ENCODE results near the gene RPRML. TPM values are rescaled to one million over a fixed set of nuclear protein-coding genes. Genes with fewer than 3 reads are reported as not detected.

The RPRML gene
- total and polyA plus RNA-seq, 11 donors, result 0.15 to 0.37 (median 0.27) TPM; not detected in 7

GRCh38 chr17:46929413-46929812, 49.6 kb downstream of the RPRML start:
- 51 to 59% (median 55%) methylated on average over 6 of the region's 6 CpGs for WGBS, 4 donors
- peaks cover 0 to 44% (median 24%) of the 10 kb centered on the region in 12 donors for H3K4me1 ChIP-seq
- H3K27me3 ChIP-seq, result no peaks in the 10 kb centered on the region
- no peak overlapping the region for H3K4me3 ChIP-seq
- H3K36me3 ChIP-seq, result peaks cover 4 to 57% (median 51%) of the 10 kb centered on the region in 9 donors
- intact Hi-C loops (cut with DNase I), result no loop called here
- peak in 3 of 4 donors; percentile 52 to 73 (median 58) for ATAC-seq
- H3K27ac ChIP-seq, result peak overlapping the region in 1 of 12 donors; percentile 9
- no peak for DNase-seq
- TF ChIP-seq POLR2A (IDR thresholded peaks at IDR 0.05) (no peak), CTCF (IDR thresholded peaks at IDR 0.05) (no peak)
- H3K9me3 ChIP-seq, result no peaks in the 10 kb centered on the region

- ATAC-seq, result peak in 2 of 4 donors; percentile 12 to 39
- intact Hi-C loops (cut with DNase I), result no loop called here
- peaks cover 0 to 51% (median 29%) of the 10 kb centered on the region in 12 donors for H3K4me1 ChIP-seq
- no peak for DNase-seq
- no peaks in the 10 kb centered on the region for H3K27me3 ChIP-seq
- no peak overlapping the region for H3K4me3 ChIP-seq
- TF ChIP-seq CTCF (IDR thresholded peaks at IDR 0.05), result no peak
- TF ChIP-seq POLR2A (IDR thresholded peaks at IDR 0.05), result no peak
- no peaks in the 10 kb centered on the region for H3K9me3 ChIP-seq
- H3K36me3 ChIP-seq, result peaks cover 4 to 50% (median 44%) of the 10 kb centered on the region in 9 donors
- H3K27ac ChIP-seq, result peak overlapping the region in 1 of 12 donors; percentile 9
- 70 to 78% (median 75%) methylated on average over 10 of the region's 10 CpGs for WGBS, 4 donors
Observed at GRCh38 chr17:46928467-46929261, 50.4 kb downstream of the RPRML start.

Small RNA genes within 50 kb of the gene (microRNA-seq; reads per million reads assigned to microRNA genes)
- gene MIR5089, result 0 reads per million in 4 donors

Other genes with a start within 250 kb of the RPRML start
- gene WNT3, start 160.6 kb downstream of the RPRML start, total RNA-seq, result 1 to 10 TPM in 6 of 9 donors, under 1 TPM in 3; 0.32 to 2.2 (median 1.2) TPM
- gene WNT3, start 160.6 kb downstream of the RPRML start, polyA plus RNA-seq, result under 1 TPM; 0.50 to 0.79 TPM
- 1 to 10 TPM in 2 of 9 donors, under 1 TPM in 7; 0.19 to 1.4 (median 0.81) TPM for gene WNT9B, start 127.7 kb downstream of the RPRML start, total RNA-seq
- under 1 TPM; 0.53 TPM for gene WNT9B, start 127.7 kb downstream of the RPRML start, polyA plus RNA-seq
- 10 to 100 TPM; 20.9 to 55.1 (median 38.4) TPM for gene GOSR2, start 56.1 kb downstream of the RPRML start, total RNA-seq
- 10 to 100 TPM; 24.3 to 53.8 TPM for gene GOSR2, start 56.1 kb downstream of the RPRML start, polyA plus RNA-seq
- 100 to 1,000 TPM in 2 of 9 donors, 10 to 100 TPM in 7; 43.7 to 110 (median 79.7) TPM for gene CDC27, start 210.0 kb upstream of the RPRML start, total RNA-seq
- gene CDC27, start 210.0 kb upstream of the RPRML start, polyA plus RNA-seq, result 10 to 100 TPM; 10.4 to 37.4 TPM
- gene MYL4, start 230.1 kb upstream of the RPRML start, total RNA-seq, result 100 to 1,000 TPM in 3 of 9 donors, 10 to 100 TPM in 6; 24.9 to 186 (median 69.0) TPM
- 100 to 1,000 TPM in 1 of 2 donors, 10 to 100 TPM in 1; 33.0 to 750 TPM for gene MYL4, start 230.1 kb upstream of the RPRML start, polyA plus RNA-seq

Data from heart left ventricle (tissue), 16 donors.